K562 (cell line): Measurements from ENCODE around the gene CMIP.

Experiments used
- BRCA1 ChIP-seq, 2 experiments: fragments of 450-650 bp in 1 of 2; sonication (generic) in 1 of 2; formaldehyde crosslinking in 1 of 2; IDR thresholded peaks; 2 replicates each; pipeline versions ENCODE4 v1.5.0 to v1.6.1; 2017 to 2020; ENCODE audit warnings: mild to moderate bottlenecking in 1 of 2, missing genetic modification reagents in 1 of 2
- CREM ChIP-seq: IDR thresholded peaks from 2 replicates; pipeline ENCODE4 v1.6.1; 2014; ENCODE audit warnings: antibody characterized with exemption, low read depth
- JUND ChIP-seq, 2 experiments: IDR thresholded peaks; 2 replicates in 1 of 2; 3 replicates in 1 of 2; pipeline ENCODE4 v1.6.1; 2011; ENCODE audit warnings: borderline replicate concordance in 2 of 2, low read depth in 2 of 2, low read length in 2 of 2, improper control_type of control experiment in 1 of 2, missing biosample characterization in 1 of 2, missing genetic modification characterization in 1 of 2, missing genetic modification reagents in 1 of 2
- SMARCA4 ChIP-seq: fragments of 450-650 bp; IDR thresholded peaks from 2 replicates; pipeline ENCODE4 v1.6.1; 2016
- ZNF224 ChIP-seq: sonication (generic); formaldehyde crosslinking; IDR thresholded peaks from 2 replicates; pipeline ENCODE4 v1.8.0; 2022; ENCODE audit warnings: mild to moderate bottlenecking, missing genetic modification reagents
- ZNF263 ChIP-seq: sonication (generic); formaldehyde crosslinking; IDR thresholded peaks from 2 replicates; pipeline ENCODE4 v1.8.0; 2022; ENCODE audit warnings: mild to moderate bottlenecking, missing genetic modification reagents, borderline replicate concordance
- ZNF3 ChIP-seq: fragments of 250-450 bp; sonication (Bioruptor Pico); IDR thresholded peaks from 2 replicates; pipeline ENCODE4 v1.5.0; 2021; ENCODE audit warnings: mild to moderate bottlenecking, moderate library complexity
- ZNF583 ChIP-seq: fragments of 250-450 bp; sonication (Bioruptor Pico); IDR thresholded peaks from 2 replicates; pipeline ENCODE4 v1.4.0; 2020
- TF ChIP-seq, protein P1 (sequence below): sonication (generic); formaldehyde crosslinking; IDR thresholded peaks from 2 replicates; pipeline ENCODE4 v1.8.1; 2022; ENCODE audit warnings: missing genetic modification reagents
- TF ChIP-seq, protein P2 (sequence below), 3 experiments: IDR thresholded peaks in 2 of 3; conservative IDR thresholded peaks in 1 of 3; 2 replicates each; pipeline ENCODE4 v1.5.1; 2011 to 2012; ENCODE audit warnings: low read length in 3 of 3, mild to moderate bottlenecking in 3 of 3, control low read depth in 2 of 3, improper control_type of control experiment in 1 of 3, inconsistent platforms in 1 of 3, low read depth in 1 of 3, mixed read lengths in 1 of 3, moderate library complexity in 1 of 3; ENCODE audit not compliant: insufficient read depth in 2 of 3
- TF ChIP-seq, protein P3 (sequence below): fragments of 200-800 bp; sonication (Bioruptor generic); IDR thresholded peaks from 2 replicates; pipeline ENCODE4 v1.6.1; 2016; ENCODE audit warnings: missing genetic modification characterization, missing compliant biosample characterization
- TF ChIP-seq, protein P4 (sequence below): sonication (generic); formaldehyde crosslinking; IDR thresholded peaks from 2 replicates; pipeline ENCODE4 v1.8.0; 2022; ENCODE audit warnings: mild to moderate bottlenecking, missing genetic modification reagents, borderline replicate concordance

DNA sequence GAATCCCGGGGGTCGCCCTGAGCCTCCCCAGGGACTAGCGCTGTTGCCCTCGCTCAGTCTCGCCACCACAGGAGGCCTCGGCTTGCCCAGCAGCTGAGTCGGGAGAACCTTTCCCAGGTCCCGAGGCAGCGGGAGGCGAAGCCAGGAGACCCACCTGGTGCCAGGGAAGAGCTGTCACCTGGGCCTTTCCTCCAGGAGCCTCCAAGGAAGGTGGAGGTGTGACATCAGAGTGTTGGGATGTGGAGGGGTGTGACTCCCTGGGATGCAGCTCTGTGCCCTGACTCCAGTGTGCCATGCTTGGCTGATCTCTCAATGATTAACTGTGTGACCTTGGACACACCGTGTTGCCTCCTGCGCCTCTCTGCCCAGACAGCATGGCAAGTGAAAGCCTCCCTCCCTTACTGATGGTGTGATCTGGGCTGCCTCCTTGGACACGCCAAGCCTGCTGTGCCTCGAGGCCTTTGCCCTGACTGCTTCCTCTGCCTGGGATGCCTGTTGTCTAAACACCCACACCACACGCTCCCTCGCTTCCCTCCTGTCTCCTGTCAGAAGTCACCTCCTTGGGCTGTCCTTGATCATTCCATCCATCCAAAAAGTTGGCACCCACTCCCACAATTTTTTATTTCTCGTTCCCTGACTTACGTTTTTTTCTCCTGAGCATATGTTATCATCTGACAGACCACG lies 88.0 kb downstream of the CMIP start:
- TF ChIP-seq ZNF263 (CRISPR knock-in tag) (no peak), CREM (no peak), JUND (IDR thresholded peaks at IDR 0.05; ENCODE audit: borderline replicate concordance, low read depth, low read length) (no peak), JUND (tag; IDR thresholded peaks at IDR 0.05; ENCODE audit: borderline replicate concordance, low read depth, low read length) (no peak), ZNF583 (no peak), ZNF3 (CRISPR knock-in tag) (no peak), BRCA1 (IDR thresholded peaks at IDR 0.05) (no peak), BRCA1 (CRISPR knock-in tag; IDR thresholded peaks at IDR 0.05) (no peak), SMARCA4 (no peak), ZNF224 (CRISPR knock-in tag) (no peak)
- TF ChIP-seq, protein P1, sequence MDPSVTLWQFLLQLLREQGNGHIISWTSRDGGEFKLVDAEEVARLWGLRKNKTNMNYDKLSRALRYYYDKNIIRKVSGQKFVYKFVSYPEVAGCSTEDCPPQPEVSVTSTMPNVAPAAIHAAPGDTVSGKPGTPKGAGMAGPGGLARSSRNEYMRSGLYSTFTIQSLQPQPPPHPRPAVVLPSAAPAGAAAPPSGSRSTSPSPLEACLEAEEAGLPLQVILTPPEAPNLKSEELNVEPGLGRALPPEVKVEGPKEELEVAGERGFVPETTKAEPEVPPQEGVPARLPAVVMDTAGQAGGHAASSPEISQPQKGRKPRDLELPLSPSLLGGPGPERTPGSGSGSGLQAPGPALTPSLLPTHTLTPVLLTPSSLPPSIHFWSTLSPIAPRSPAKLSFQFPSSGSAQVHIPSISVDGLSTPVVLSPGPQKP (CRISPR knock-in tag) = no peak
- TF ChIP-seq, protein P2, sequence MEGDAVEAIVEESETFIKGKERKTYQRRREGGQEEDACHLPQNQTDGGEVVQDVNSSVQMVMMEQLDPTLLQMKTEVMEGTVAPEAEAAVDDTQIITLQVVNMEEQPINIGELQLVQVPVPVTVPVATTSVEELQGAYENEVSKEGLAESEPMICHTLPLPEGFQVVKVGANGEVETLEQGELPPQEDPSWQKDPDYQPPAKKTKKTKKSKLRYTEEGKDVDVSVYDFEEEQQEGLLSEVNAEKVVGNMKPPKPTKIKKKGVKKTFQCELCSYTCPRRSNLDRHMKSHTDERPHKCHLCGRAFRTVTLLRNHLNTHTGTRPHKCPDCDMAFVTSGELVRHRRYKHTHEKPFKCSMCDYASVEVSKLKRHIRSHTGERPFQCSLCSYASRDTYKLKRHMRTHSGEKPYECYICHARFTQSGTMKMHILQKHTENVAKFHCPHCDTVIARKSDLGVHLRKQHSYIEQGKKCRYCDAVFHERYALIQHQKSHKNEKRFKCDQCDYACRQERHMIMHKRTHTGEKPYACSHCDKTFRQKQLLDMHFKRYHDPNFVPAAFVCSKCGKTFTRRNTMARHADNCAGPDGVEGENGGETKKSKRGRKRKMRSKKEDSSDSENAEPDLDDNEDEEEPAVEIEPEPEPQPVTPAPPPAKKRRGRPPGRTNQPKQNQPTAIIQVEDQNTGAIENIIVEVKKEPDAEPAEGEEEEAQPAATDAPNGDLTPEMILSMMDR (IDR thresholded peaks at IDR 0.05 in 2 of 3, conservative IDR thresholded peaks at IDR 0.05 in 1 of 3; ENCODE audit: insufficient read depth in 2 of 3, low read depth in 1 of 3, low read length in 3 of 3) = no peak
- TF ChIP-seq, protein P3, sequence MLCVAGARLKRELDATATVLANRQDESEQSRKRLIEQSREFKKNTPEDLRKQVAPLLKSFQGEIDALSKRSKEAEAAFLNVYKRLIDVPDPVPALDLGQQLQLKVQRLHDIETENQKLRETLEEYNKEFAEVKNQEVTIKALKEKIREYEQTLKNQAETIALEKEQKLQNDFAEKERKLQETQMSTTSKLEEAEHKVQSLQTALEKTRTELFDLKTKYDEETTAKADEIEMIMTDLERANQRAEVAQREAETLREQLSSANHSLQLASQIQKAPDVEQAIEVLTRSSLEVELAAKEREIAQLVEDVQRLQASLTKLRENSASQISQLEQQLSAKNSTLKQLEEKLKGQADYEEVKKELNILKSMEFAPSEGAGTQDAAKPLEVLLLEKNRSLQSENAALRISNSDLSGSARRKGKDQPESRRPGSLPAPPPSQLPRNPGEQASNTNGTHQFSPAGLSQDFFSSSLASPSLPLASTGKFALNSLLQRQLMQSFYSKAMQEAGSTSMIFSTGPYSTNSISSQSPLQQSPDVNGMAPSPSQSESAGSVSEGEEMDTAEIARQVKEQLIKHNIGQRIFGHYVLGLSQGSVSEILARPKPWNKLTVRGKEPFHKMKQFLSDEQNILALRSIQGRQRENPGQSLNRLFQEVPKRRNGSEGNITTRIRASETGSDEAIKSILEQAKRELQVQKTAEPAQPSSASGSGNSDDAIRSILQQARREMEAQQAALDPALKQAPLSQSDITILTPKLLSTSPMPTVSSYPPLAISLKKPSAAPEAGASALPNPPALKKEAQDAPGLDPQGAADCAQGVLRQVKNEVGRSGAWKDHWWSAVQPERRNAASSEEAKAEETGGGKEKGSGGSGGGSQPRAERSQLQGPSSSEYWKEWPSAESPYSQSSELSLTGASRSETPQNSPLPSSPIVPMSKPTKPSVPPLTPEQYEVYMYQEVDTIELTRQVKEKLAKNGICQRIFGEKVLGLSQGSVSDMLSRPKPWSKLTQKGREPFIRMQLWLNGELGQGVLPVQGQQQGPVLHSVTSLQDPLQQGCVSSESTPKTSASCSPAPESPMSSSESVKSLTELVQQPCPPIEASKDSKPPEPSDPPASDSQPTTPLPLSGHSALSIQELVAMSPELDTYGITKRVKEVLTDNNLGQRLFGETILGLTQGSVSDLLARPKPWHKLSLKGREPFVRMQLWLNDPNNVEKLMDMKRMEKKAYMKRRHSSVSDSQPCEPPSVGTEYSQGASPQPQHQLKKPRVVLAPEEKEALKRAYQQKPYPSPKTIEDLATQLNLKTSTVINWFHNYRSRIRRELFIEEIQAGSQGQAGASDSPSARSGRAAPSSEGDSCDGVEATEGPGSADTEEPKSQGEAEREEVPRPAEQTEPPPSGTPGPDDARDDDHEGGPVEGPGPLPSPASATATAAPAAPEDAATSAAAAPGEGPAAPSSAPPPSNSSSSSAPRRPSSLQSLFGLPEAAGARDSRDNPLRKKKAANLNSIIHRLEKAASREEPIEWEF (CRISPR knock-in tag) = no peak
- TF ChIP-seq, protein P4, sequence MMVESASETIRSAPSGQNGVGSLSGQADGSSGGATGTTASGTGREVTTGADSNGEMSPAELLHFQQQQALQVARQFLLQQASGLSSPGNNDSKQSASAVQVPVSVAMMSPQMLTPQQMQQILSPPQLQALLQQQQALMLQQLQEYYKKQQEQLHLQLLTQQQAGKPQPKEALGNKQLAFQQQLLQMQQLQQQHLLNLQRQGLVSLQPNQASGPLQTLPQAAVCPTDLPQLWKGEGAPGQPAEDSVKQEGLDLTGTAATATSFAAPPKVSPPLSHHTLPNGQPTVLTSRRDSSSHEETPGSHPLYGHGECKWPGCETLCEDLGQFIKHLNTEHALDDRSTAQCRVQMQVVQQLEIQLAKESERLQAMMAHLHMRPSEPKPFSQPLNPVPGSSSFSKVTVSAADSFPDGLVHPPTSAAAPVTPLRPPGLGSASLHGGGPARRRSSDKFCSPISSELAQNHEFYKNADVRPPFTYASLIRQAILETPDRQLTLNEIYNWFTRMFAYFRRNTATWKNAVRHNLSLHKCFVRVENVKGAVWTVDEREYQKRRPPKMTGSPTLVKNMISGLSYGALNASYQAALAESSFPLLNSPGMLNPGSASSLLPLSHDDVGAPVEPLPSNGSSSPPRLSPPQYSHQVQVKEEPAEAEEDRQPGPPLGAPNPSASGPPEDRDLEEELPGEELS = no peak
